HG03575 (cell line): ENCODE data around the gene INHBC.
"Not testable (repeated sequence)": the region's sequence is repeated elsewhere in the genome, so short reads cannot be mapped to it uniquely, and the experiment has no call there.

ENCODE experiments used
- ATAC-seq: cut with Tn5 transposase; IDR thresholded peaks from one replicate; pipeline ENCODE4 v1.9.1; 2021; ENCODE audit not compliant: unreplicated experiment, insufficient number of reproducible peaks, low FRiP score; ENCODE audit errors: extremely low read depth

INHBC gene

DNA sequence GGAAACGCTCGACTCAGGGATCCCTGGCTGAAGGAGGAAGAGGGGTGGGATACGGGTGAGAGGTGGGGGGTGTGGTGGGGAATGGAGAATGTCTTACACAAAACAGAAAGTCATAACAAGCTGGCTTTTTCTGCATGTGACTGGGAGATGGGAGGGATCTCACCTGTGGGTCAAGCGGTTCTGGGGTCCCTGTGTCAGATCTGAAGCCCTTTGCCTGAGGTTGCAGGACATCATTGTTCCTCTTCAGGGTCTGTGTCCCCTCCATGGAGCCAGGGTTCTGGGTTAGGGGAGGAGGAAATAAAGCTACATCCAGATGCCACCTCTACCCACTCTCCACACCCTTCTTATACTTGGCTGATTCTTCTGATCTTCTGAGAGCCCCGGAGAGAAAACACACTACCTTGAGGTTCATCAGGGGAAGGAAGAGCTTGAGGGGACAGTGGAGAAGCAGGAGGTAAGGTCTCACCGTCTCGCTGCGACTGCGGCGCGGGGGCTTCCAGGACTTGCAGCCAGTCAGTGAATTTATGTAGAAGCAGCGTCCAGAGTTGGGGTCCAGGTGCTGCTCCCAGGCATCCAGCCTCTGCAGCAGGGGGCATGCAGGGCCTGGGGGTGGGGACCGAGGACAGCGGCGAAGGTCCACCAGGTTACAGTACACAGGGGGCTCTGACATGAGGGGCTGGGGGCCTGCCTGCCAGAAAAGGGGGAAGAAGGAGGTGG lies 42.6 kb downstream of the INHBC start:
- no peak for ATAC-seq

DNA sequence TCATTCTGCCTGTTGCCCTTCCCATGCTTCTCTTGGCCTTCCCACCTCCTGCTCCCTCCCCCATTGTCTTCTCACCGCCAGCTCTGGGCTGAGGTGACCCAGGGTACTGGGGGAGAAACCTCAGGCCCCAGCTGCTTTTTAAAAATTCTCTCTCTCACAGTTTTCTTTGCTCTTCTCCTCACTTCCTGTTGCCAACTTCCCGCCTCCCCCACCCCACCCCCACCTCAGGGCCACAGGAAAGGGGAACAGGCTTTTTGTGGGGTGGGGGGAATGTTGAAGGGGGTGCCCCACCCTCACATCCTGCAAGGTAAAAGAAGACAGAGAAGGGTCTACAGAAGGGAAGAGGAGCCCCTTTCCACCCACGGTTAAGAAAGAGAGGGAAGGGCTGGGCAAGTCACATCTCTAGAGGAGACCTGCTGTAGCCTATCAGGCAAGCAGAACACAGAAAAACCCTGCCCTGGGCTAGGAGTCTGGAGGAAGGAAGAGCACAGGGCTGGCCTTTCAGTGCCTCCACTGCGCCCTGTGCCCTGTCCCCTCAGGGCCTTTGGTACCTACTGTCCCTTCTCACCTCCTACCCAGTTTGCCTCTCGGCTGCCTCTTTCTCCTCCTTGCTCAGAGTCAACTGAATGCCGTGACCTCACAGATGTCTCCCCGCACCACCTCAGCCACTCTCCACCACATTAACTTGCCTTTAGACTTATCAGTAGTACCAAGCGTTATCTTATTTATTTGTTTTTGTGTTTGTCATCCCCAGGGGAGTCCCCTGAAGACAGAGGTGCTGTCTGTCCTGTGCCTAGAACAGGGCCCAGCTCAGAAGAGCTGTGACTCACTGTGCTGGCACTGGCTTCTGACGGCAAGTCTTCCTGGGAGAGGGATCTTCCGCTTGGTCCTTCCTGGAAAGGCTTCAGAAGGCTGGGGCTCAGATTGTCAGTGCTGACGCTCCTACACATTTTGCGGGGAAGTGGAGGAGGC lies 43.4 kb downstream of the INHBC start:
- no peak for ATAC-seq

DNA sequence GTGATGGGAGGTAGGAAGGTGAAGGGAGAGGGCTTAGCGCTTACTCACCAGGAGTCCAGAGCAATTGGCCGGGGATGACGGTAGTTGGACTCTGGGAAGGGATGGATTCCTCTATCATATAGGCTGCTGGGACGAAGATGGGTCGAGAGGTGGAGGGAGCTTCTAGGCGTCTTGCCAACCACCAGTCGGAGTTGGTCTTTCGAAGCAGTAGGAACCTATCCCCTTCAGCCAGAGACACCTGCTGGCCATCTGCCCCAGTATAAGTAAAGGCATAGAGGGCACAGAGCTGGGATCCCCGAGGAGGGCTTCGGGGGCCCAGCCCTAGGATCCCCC lies 44.4 kb downstream of the INHBC start:
- no peak for ATAC-seq

DNA sequence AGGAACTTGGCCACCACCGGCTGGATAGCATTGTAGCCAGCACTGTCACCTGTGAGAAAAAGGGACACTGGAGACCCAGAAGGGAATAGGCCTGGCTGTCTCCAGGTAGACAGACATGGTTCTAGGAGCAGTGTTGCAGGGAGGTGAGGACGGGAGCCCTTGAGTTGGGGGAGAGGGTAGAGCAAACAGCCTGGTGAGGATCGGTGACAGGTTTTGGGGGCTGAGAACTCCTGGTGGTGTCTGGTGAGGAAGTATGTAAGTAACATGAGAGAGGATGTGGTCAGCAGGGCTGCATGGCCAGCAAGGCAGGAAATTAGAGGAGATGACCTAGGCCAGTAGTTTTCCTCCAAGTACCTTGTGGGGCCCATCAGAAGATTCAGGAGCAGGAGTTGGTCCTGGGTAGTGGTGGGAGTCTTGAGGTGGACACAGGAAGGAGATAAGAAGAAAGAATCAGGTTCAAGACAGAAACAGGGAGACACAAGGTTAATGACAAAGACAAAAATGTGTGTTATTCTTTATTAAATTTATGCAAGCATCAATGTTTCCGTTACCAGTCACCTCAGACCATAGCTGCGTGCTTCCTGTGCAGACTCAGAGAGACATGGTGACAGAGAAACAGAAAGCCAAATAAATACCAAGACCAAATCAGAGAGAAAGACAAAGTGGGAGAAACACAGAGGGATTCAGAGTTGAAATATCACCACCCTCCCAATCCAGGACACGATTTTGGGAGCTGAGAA lies 45.0 kb downstream of the INHBC start, which contains the start of gene ARHGAP9:
TSS of gene ARHGAP9 (minus strand) at position 491 of the 740 bp plus-strand sequence. CDS start at position 31, 460 bp downstream.
- ATAC-seq, result no peak

DNA sequence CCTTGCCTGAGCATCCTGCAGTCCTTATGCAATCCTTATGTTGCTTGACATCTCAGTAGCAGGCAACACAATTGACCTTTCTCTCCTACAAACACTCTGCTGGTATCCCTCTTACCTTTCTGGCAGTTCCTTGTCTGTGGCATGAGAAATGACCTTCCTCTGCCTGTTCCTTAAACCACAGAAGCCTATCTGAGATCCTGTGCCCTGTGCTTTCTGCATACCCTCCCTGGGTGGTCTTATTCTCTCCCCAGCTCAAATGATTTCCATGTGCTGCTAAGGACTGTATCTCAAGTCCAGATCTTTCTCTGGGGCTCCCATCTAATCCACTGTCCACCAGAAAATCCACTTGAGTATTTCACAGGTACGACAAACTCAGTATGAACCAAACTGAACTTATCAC lies 47.1 kb downstream of the INHBC start:
- ATAC-seq, result no peak

DNA sequence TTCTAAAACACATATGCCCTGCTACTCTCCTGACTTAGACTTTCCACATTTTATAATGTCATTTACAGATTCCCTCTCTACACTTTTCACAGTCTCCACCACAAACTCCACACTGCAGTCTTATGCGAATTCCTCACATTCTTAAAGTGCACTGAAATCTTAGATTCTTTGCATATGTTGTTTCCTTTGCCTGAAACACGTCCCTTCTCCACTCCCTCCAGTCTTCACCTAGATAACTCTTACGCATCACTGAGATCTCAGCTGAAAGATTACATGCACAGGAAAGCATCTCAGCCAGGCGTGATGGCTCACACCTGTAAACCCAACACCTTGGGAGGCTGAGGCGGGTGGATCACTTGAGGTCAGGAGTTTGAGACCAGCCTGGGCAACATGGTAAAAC lies 48.9 kb downstream of the INHBC start:
- ATAC-seq, result no peak

DNA sequence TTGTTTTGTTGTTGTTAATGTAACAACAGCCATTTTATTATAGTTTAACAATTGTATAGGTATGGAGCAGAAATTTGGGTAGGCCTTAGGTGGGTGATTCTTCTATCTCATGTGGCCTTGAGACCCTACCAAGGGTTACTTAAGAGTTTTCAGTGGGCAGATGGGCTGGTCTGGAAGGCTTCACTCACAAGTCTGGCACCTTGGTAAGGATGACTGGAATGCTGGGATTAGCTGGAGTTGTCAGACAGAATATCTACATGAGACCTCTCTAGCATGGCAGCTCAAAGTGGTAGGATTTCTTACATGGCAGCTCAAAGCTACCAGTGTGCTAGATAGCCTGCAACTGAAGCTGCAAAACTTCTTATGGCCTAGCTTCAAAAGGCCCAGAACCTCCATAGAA lies 51.1 kb downstream of the INHBC start:
- ATAC-seq, result no peak

DNA sequence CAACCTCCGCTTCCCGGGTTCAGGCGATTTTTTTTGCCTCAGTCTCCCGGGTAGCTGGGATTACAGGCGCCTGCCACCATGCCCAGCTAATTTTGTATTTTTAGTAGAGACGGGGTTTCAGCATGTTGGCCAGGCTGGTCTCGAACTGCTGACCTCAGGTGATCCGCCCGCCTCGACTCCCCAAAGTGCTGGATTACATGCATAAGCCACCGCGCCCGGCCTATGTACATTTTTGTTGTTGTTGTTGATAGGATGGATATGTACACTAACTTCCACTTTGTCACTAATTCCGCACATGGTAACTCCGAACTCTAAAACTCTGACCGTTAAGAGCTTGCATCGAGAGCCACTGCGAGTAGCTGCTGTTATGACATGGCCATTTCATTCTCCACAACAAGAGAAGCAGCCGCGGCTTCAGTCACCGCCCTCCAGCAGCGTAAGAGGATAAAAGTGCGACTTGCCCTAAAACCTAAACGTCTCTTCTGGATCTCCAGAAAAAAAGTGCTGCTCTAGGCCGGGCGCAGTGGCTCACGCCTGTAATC lies 52.5 kb downstream of the INHBC start:
- ATAC-seq, result no peak

DNA sequence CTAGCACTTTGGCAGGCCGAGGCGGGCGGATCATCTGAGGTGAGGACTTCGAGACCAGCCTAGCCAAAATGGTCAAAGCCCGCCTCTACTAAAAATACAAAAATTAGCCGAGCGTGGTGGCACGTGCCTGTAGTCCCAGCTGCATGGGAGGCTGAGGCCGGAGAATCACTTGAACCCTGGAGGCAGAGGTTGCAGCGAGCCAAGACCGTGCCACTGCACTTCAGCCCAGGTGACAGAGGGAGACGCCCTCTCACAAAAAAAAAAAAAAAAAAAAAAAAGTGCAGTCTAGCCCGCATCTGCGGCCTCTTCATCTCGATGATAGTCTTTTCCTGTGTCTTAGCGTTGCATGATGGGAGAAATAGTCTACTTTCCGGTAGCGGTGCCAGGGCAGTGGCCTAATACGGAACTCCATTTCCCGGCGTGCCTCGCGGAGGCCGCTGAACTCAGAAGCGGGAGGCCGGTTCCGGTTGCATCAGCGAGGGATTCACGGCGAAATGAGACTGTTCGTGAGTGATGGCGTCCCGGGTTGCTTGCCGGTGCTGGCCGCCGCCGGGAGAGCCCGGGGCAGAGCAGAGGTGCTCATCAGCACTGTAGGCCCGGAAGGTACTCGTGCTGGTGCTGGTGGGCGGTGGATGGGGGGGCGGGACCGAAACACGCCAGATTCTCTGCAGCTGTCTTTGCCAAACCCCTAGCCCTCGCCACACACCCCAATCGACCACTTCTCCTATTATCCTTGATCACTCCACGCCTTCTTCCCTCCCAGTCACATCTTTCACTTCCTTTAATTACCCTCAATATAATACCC lies 53.2 kb downstream of the INHBC start, which contains the start of gene MARS1:
TSS of gene MARS1 (plus strand) at position 472 of the 805 bp plus-strand sequence. CDS start at position 495, 23 bp downstream.
- ATAC-seq, result peak; percentile 98

DNA sequence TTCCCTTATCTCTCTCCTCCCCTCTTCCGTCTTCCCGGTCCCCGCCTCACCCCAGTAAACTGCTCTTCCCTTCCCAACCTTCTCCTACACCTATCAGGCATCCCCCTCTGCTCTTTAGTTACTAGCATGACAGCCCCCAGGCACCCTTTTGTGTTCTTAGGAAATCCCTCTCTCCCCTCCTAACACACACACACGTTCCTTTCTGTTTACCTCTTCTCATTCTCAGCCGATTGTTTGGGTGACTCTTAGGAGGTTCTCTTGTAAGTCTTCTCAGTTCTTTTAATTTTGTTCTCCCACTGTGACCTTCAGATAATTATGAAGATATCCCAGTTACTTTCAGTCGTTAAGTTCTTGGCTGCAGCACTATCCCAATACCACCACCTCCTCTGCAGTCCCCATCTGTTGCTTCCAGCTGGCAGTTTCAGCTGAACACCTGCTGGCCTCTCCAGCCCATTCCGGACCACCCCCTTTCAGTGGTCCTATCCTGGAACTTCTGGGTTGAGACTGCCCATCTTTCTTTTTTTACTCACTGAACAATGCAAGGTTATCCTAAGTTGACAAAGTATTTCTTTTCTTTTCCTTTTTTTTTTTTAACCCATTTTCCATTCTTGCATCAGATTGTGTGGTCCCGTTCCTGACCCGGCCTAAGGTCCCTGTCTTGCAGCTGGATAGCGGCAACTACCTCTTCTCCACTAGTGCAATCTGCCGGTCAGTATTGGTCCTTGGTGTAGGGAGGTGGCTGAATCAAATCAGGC lies 54.0 kb downstream of the INHBC start:
- ATAC-seq, result no peak

DNA sequence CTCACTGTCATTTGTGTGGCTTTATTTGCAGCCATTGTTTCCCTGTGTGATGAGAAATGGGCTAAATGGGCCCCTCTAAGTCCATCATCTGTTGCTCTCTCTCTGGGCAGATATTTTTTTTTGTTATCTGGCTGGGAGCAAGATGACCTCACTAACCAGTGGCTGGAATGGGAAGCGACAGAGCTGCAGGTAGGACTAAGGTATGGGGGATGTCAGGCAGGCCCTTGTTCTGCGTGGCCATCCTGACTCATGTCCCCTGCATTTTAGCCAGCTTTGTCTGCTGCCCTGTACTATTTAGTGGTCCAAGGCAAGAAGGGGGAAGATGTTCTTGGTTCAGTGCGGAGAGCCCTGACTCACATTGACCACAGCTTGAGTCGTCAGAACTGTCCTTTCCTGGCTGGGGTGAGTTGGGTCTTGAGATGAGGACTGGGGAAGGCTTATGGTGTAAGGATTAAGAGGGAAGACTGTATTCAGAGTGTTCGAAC lies 54.6 kb downstream of the INHBC start:
- no peak for ATAC-seq

DNA sequence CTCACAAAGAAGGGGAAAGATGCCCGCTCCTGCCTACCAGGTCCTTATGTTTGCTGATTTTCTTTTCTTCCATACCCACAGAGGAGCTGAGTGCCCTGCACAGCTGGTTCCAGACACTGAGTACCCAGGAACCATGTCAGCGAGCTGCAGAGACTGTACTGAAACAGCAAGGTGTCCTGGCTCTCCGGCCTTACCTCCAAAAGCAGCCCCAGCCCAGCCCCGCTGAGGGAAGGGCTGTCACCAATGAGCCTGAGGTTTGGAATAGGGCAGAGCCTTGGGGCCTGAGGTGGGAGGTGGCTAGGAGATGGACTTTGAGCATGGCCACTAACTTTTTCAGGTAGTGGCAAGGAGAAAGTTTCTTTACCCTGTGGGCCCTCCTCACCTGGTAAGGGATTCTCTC lies 55.5 kb downstream of the INHBC start:
- ATAC-seq, result no peak

DNA sequence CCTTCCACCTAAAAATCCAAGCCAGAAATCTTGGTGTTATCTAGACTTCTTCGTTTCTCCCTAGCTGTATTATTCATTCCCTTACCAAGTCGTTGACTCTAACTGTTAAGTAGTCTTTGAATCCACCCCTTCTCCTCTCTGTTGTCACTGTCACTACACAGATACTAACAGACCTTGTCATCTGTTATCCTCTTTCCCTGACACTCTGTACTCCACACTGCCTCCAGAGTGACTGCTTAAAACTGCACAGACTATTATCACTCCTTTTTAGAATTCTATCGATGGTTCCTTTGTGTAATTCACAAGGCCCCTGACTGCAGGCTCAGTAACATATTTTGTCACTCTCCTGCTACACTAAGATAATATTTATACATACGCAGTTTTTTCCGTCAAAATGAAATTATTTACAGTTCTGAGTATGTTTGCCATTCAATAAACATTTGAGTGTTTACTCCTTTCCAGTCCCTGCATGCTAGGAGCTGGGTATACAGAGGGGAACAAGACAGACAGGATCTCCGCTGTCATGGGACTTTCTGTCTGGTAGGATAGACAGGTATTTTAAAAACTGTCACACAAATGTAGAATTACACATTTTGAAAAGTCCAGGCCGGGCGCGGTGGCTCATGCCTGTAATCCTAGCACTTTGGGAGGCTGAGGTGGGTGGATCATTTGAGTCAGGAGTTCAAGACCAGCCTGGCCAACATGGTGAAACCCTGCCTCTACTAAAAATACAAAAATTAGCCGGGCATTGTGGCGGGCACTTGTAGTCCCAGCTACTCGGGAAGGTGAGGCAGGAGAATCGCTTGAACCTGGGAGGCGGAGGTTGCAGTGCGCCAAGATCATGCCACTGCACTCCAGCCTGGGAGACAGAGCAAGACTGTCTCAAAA lies 57.1 kb downstream of the INHBC start:
- no peak for ATAC-seq

DNA sequence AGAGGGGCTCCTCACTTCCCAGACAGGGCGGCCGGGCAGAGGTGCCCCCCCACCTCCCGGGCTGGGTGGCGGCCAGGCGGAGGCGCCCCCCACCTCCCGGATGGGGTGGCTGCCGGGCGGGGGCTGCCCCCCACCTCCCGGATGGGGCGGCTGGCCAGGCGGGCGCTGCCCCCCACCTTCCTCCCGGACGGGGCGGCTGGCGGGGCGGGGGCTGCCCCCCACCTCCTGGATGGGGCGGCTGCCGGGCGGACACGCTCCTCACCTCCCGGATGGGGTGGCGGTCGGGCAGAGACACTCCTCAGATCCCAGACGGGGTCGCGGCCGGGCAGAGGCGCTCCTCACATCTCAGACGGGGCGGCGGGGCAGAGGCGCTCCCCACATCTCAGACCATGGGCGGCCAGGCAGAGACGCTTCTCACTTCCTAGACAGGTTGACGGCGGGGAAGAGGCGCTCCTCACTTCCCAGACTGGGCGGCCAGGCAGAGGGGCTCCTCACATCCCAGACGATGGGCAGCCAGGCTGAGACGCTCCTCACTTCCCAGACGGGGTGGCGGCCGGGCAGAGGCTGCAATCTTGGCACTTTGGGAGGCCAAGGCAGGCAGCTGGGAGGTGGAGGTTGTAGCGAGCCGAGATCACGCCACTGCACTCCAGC lies 60.6 kb downstream of the INHBC start:
- ATAC-seq, result not testable (repeated sequence)

DNA sequence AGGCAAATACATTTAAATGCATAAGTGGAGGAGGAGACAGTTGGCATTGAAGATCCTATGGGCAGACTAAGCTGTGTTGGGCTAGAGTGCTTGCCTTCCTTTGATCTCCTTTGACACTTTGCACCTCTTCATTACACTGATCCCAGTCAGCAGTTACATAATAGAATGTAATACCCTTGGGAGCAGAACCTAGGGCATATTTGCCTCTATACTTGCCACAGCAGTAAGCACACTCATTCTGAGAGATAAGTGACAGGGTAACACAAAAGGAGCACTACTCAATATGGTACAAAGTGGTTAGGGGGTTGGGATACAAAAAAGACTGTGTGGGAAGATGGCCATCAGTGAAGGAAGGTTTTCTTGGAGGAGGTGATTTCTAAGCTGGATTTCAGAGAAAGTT lies 62.2 kb downstream of the INHBC start:
- no peak for ATAC-seq
